Natural killer cell (primary cell): ENCODE measurements around the gene THRB. TPM values are rescaled to one million over a fixed set of nuclear protein-coding genes. Genes with fewer than 3 reads are reported as not detected.

Experiments
- ATAC-seq, 3 donors: fragments of 150-1000 bp in 2 of 3; fragments of 200-7000 bp in 1 of 3; cut with Tn5 transposase; 1 replicate in 1 of 3; 2 replicates in 2 of 3; pipeline ENCODE4 v1.10.0; 2021; ENCODE audit warnings: mild to moderate bottlenecking in 2 of 3, moderate library complexity in 2 of 3
- DNase-seq, 2 donors: peaks; one replicate each; pipeline versions ENCODE4 v3.0.0 to v3.0.0-alpha.2; 2013 to 2021; ENCODE audit warnings: mixed read lengths in 1 of 2
- H3K27ac ChIP-seq: one replicate; pipeline ENCODE4 v1.5.1; 2013; ENCODE audit warnings: mild to moderate bottlenecking, low read length
- H3K27me3 ChIP-seq: one replicate; pipeline ENCODE4 v1.6.1; 2013; ENCODE audit warnings: low read length; ENCODE audit not compliant: control insufficient read depth, insufficient read depth
- H3K36me3 ChIP-seq: one replicate; pipeline ENCODE4 v1.6.1; 2013; ENCODE audit warnings: low read length; ENCODE audit not compliant: control insufficient read depth, insufficient read depth
- H3K4me1 ChIP-seq: one replicate; pipeline ENCODE4 v1.6.1; 2013; ENCODE audit warnings: low read length; ENCODE audit not compliant: control insufficient read depth, insufficient read depth
- H3K4me3 ChIP-seq: one replicate; pipeline ENCODE4 v1.5.1; 2013; ENCODE audit warnings: low read length
- H3K9me3 ChIP-seq: one replicate; pipeline ENCODE4 v1.6.1; 2013; ENCODE audit warnings: low read length; ENCODE audit not compliant: control insufficient read depth, insufficient read depth
- H3K27ac Mint-ChIP-seq, 2 donors: one replicate each; pipeline ENCODE4 v1.8.0; 2022; ENCODE audit warnings: mild to moderate bottlenecking in 2 of 2, mixed read lengths in 2 of 2, moderate library complexity in 1 of 2
- H3K27me3 Mint-ChIP-seq, 2 donors: one replicate each; pipeline ENCODE4 v1.8.0; 2022; ENCODE audit warnings: low read depth in 2 of 2, mixed read lengths in 2 of 2
- H3K36me3 Mint-ChIP-seq: one replicate; pipeline ENCODE4 v1.8.0; 2022; ENCODE audit warnings: mixed read lengths
- H3K4me1 Mint-ChIP-seq, 2 donors: one replicate each; pipeline ENCODE4 v1.8.0; 2022; ENCODE audit warnings: mixed read lengths in 2 of 2
- H3K4me3 Mint-ChIP-seq: one replicate; pipeline ENCODE4 v1.8.0; 2022; ENCODE audit warnings: mild to moderate bottlenecking, moderate library complexity, mixed read lengths
- H3K9me3 Mint-ChIP-seq, 2 donors: one replicate each; pipeline ENCODE4 v1.8.0; 2022; ENCODE audit warnings: mixed read lengths in 2 of 2
- WGBS: methylation state at CpG from one replicate; pipeline ENCODE4 v1.1.7; 2013; ENCODE audit warnings: missing lambda C conversion rate; ENCODE audit not compliant: insufficient coverage; 5-methylcytosine and 5-hydroxymethylcytosine counted together
- intact Hi-C: fragments of 100-400 bp; cut with micrococcal nuclease; formaldehyde crosslinking; loops from one replicate; pipeline ENCODE4 v1.14.2; 2022
- total RNA-seq, 4 donors: library from RNA; stranded (reverse); fragments of 120-200 nt in 1 of 4; gene quantifications; one replicate each; pipeline versions ENCODE4 v1.2.3 to v1.2.4, GENCODE V29; 2013 to 2022
- TF ChIP-seq, protein P1 (sequence below): fragments of 200-600 bp; IDR thresholded peaks from one replicate; pipeline ENCODE4 v1.8.0; 2022; ENCODE audit warnings: antibody characterized with exemption

Gene THRB
- total RNA-seq, 3 donors from 2014 or later (not counting 1 experiment from before 2014, with no cell fraction given) = 0.05 TPM; not detected in 2

DNA sequence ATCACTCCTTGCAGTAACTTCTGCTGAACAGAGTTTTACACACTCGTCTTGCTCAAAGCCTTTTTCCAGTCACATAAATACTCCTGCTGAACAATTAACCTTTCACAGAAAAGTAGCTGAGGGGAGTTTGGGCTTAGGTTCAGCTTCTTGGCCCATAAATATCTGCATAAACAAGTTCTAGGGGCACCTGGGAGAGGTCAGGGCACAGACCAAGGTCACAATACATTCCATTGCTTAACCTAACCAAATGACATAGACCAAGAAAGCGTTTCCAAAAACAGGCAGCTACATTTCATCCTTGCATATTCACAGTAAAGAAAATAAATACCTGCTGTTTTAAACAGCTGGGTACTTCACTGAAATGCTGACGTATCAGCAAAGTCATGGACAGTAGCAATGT, 101.3 kb downstream of the THRB start:
- Mint-ChIP-seq H3K27ac (no peak overlapping the region), H3K9me3 (peaks cover 0 to 3% of the 10 kb centered on the region in 2 donors), H3K27me3 (no peaks in the 10 kb centered on the region), H3K4me1 (no peaks in the 10 kb centered on the region), H3K36me3 (no peaks in the 10 kb centered on the region), H3K4me3 (no peak overlapping the region)
- intact Hi-C loops = no loop called here
- Histone ChIP-seq H3K36me3 (no peaks in the 10 kb centered on the region), H3K9me3 (no peaks in the 10 kb centered on the region), H3K27ac (no peak overlapping the region), H3K4me3 (no peak overlapping the region), H3K4me1 (no peaks in the 10 kb centered on the region), H3K27me3 (no peaks in the 10 kb centered on the region)
- DNase-seq (no peak), ATAC-seq (no peak)
- WGBS = 76% methylated on average over 3 of the region's 3 CpGs
- TF ChIP-seq, protein P1, sequence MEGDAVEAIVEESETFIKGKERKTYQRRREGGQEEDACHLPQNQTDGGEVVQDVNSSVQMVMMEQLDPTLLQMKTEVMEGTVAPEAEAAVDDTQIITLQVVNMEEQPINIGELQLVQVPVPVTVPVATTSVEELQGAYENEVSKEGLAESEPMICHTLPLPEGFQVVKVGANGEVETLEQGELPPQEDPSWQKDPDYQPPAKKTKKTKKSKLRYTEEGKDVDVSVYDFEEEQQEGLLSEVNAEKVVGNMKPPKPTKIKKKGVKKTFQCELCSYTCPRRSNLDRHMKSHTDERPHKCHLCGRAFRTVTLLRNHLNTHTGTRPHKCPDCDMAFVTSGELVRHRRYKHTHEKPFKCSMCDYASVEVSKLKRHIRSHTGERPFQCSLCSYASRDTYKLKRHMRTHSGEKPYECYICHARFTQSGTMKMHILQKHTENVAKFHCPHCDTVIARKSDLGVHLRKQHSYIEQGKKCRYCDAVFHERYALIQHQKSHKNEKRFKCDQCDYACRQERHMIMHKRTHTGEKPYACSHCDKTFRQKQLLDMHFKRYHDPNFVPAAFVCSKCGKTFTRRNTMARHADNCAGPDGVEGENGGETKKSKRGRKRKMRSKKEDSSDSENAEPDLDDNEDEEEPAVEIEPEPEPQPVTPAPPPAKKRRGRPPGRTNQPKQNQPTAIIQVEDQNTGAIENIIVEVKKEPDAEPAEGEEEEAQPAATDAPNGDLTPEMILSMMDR = no peak

DNA sequence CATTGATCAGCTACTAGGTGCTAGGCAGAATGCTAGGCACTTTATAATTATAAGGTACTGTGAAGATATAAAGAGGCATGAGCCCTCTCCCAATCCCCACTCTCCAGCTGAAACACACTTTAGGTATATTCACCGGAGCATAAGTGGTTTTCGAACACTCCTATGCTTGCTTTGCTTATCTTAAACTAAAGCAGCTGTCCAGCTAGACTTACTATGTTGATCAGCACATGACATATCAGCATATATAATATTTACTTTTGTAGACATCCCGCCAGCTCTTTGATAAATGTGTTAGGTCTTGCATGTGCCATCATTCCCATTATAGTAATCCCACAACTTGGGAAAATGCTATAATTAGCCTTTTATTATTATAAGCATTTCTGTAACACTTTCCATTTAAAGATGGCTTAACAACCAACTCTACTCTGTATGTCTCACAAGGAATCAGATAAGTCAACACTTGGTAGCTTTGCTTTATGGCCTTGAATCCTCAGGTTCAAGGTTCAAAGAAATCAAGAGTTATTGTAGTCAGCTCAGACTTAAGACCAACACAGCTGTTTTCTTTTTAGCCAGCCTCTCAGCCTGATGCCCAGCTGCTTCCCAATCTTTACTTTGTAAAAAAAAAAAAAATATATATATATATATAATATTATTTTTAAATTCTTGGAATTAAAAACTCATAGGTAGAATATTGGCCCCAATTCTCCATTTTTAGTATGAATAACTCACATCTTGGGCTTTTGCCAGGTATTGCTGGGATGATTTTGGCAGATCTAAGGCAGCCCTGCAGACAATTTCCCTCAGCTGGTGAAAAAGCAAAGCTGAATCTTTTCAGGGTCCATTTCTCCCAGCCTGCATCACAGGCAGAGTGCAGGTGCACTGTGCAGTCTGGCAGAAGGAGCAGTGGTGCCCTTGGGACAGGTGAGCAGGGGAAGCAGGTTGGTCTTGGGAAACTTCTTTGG, 104.2 kb downstream of the THRB start:
- no peak for ATAC-seq
- no peak overlapping the region for H3K4me3 ChIP-seq
- Mint-ChIP-seq H3K9me3 (peaks cover 0 to 3% of the 10 kb centered on the region in 2 donors), H3K27me3 (no peaks in the 10 kb centered on the region), H3K4me3 (no peak overlapping the region), H3K36me3 (no peaks in the 10 kb centered on the region), H3K4me1 (no peaks in the 10 kb centered on the region), H3K27ac (no peak overlapping the region)
- no peaks in the 10 kb centered on the region for H3K9me3 ChIP-seq
- WGBS = 95% methylated on average over 3 of the region's 3 CpGs
- TF ChIP-seq, protein P1 = no peak
- H3K4me1 ChIP-seq = no peaks in the 10 kb centered on the region
- H3K36me3 ChIP-seq = no peaks in the 10 kb centered on the region
- DNase-seq = no peak
- no peaks in the 10 kb centered on the region for H3K27me3 ChIP-seq
- intact Hi-C loops = no loop called here
- H3K27ac ChIP-seq = no peak overlapping the region

DNA sequence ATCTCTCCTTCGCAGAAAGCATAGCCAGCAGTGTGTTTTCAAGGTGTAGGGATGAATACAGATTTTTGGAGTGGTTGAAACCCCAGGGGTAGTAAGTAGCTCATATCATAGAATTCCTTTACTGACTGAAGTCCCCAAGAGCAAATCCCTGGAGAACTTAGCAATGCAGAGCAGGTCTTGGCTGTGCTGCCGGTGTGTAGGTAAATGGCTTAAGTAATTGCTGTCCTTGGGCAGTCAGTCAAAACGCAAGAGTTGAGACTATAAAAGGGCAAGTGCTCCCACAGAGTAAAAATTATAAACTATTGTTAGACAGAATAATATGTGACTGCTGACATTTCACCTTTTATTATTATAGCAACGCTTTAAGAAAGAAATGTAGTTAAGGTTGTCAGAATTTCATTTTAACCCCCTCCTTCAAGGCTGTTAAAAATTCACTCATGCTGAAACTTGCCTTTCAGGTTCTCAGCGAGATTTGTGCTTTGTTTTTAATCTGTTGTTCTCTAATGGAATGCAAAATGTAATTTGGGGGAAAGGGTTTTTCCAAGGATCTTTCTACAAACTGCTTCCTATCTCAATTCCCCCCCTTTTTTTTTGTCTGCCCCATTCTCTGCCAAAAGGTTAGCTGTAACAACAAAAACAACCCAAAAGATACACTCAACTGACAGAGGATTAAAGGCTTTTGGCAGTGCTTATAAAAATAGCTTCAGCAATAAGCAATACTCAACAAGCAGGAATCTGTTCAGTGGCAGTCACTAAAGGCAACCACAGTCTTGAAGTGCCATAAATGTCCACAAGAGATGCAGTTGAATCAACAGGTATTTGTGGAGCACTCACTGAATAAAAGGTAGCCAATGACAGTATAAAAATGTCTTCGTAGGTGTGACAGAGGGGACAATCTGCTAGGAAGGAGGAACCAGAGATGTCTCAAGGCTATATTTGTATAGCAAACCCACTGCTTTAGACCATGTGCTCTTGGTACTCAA, 105.3 kb downstream of the THRB start:
- Mint-ChIP-seq H3K27ac (no peak overlapping the region), H3K4me3 (no peak overlapping the region), H3K36me3 (no peaks in the 10 kb centered on the region), H3K9me3 (peaks cover 0 to 3% of the 10 kb centered on the region in 2 donors), H3K4me1 (no peaks in the 10 kb centered on the region), H3K27me3 (no peaks in the 10 kb centered on the region)
- ATAC-seq (no peak), DNase-seq (no peak)
- H3K4me1 ChIP-seq = no peaks in the 10 kb centered on the region
- no peaks in the 10 kb centered on the region for H3K9me3 ChIP-seq
- H3K4me3 ChIP-seq = no peak overlapping the region
- no peaks in the 10 kb centered on the region for H3K27me3 ChIP-seq
- WGBS = 86% methylated on average over 4 of the region's 6 CpGs
- TF ChIP-seq, protein P1 = no peak
- no peak overlapping the region for H3K27ac ChIP-seq
- intact Hi-C loops = no loop called here
- no peaks in the 10 kb centered on the region for H3K36me3 ChIP-seq
